Liver (tissue), 3 donors: Measurements from ENCODE around the gene EIF4G3.
"Not testable (repeated sequence)": the region's sequence is repeated elsewhere in the genome, so short reads cannot be mapped to it uniquely, and the experiment has no call there.

Experiments
- CTCF ChIP-seq: fragments of 150-350 bp; IDR thresholded peaks from 2 replicates; pipeline ENCODE4 v1.5.1; 2017; ENCODE audit warnings: improper control_type of control experiment, low read depth, low read length; ENCODE audit not compliant: missing input control
- EGR1 ChIP-seq, 2 donors: IDR thresholded peaks; 2 replicates each; pipeline ENCODE4 v1.6.1; 2016 to 2018; ENCODE audit warnings: antibody characterized with exemption in 2 of 2, low read depth in 2 of 2
- YY1 ChIP-seq: IDR thresholded peaks from 2 replicates; pipeline ENCODE4 v1.6.1; 2016; ENCODE audit warnings: antibody characterized with exemption, mild to moderate bottlenecking
- donor health status: healthy.
- donor health status: healthy.

GRCh38 chr1:21091053-21091690, 85.5 kb downstream of the EIF4G3 start:
- not testable (repeated sequence) for TF ChIP-seq EGR1 (IDR thresholded peaks at IDR 0.05; ENCODE audit: low read depth in 2 of 2); CTCF; YY1
